Endothelial cell of umbilical vein (primary cell): ENCODE results near the gene GAL.

Source experiments
- CTCF ChIP-seq, 2 donors: IDR thresholded peaks; 1 replicate in 1 of 2; 2 replicates in 1 of 2; pipeline ENCODE4 v1.5.1; 2011; ENCODE audit warnings: low read length in 2 of 2, mild to moderate bottlenecking in 2 of 2, moderate library complexity in 2 of 2, control low read depth in 1 of 2, inconsistent platforms in 1 of 2, low read depth in 1 of 2; ENCODE audit not compliant: insufficient read depth in 1 of 2; ENCODE audit errors: extremely low read depth in 1 of 2
- EZH2 ChIP-seq: IDR thresholded peaks from 2 replicates; pipeline ENCODE4 v1.6.1; 2012; ENCODE audit warnings: borderline replicate concordance, low read depth, mild to moderate bottlenecking, moderate library complexity, low read length, inconsistent platforms; ENCODE audit not compliant: severe bottlenecking
- MAX ChIP-seq: IDR thresholded peaks from 2 replicates; pipeline ENCODE4 v1.6.1; 2011; ENCODE audit not compliant: insufficient read depth, insufficient read length
- POLR2A ChIP-seq: IDR thresholded peaks from 2 replicates; pipeline ENCODE4 v1.6.1; 2012; ENCODE audit warnings: low read depth, mild to moderate bottlenecking, control low read depth, low read length
- POLR2AphosphoS5 ChIP-seq: IDR thresholded peaks from 2 replicates; pipeline ENCODE4 v1.6.1; 2012; ENCODE audit warnings: low read depth, mild to moderate bottlenecking, control low read depth, low read length, moderate library complexity; ENCODE audit not compliant: insufficient read depth

GRCh38 chr11:68654978-68655377 lies 29.4 kb upstream of the GAL start:
- TF ChIP-seq CTCF (IDR thresholded peaks at IDR 0.05; ENCODE audit: extremely low read depth in 1 of 2, insufficient read depth in 1 of 2, low read depth in 1 of 2, low read length in 2 of 2) (no peak), POLR2A (no peak), POLR2AphosphoS5 (no peak), EZH2 (no peak), MAX (no peak)
